ENCODE data around the gene TSPAN18.

DNA sequence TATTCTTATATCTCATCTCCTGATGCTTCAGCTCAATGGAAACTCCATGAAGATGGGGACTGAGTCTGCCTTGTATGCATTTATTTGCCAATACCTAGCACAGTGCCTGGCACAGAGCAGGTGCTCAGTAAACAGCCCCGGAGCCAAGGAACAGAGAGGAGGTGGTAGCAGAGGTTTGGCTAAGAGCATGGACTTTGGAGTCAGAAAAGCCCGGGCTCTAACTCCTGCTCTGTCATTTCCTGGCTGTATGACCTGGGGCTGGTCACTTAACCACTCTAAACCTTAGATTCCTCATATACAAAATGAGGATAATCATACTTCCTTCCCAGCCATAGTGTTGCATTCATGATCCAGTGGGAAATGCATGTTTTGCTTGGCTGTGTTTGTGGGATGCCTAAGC is 187.3 kb downstream of the TSPAN18 start:
- TF ChIP-seq, protein P1, sequence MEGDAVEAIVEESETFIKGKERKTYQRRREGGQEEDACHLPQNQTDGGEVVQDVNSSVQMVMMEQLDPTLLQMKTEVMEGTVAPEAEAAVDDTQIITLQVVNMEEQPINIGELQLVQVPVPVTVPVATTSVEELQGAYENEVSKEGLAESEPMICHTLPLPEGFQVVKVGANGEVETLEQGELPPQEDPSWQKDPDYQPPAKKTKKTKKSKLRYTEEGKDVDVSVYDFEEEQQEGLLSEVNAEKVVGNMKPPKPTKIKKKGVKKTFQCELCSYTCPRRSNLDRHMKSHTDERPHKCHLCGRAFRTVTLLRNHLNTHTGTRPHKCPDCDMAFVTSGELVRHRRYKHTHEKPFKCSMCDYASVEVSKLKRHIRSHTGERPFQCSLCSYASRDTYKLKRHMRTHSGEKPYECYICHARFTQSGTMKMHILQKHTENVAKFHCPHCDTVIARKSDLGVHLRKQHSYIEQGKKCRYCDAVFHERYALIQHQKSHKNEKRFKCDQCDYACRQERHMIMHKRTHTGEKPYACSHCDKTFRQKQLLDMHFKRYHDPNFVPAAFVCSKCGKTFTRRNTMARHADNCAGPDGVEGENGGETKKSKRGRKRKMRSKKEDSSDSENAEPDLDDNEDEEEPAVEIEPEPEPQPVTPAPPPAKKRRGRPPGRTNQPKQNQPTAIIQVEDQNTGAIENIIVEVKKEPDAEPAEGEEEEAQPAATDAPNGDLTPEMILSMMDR (IDR thresholded peaks at IDR 0.05), result no peak
- no peak for TF ChIP-seq POLR2A (IDR thresholded peaks at IDR 0.05)
